Activated B cell treated with CpG ODN at 0.5 μM for 24 hours (primary cell): ENCODE measurements around the gene SETD3. TPM values are rescaled to one million over a fixed set of nuclear protein-coding genes. Genes with fewer than 3 reads are reported as not detected.

Source experiments
- ATAC-seq: fragments of 200-7000 bp; cut with Tn5 transposase; one replicate; pipeline ENCODE4 v1.10.0; 2021; ENCODE audit warnings: low read depth, mild to moderate bottlenecking, moderate library complexity
- CTCF ChIA-PET: fragments of 350-600 bp; sonication (Branson Sonifier 250); formaldehyde crosslinking; loops from one replicate; lab custom pipeline; 2021; ENCODE audit warnings: antibody characterized with exemption; lab: Charles Lee
- POLR2A ChIA-PET: fragments of 350-600 bp; sonication (Branson Sonifier 250); formaldehyde crosslinking; loops from one replicate; lab custom pipeline; 2021; ENCODE audit warnings: antibody characterized with exemption; lab: Charles Lee
- DNase-seq: peaks from one replicate; pipeline ENCODE4 v3.0.0; 2022
- H3K27ac Mint-ChIP-seq: one replicate; pipeline ENCODE4 v1.8.0; 2020; ENCODE audit warnings: mixed read lengths
- H3K27me3 Mint-ChIP-seq: one replicate; pipeline ENCODE4 v1.8.0; 2021; ENCODE audit warnings: mixed read lengths
- H3K36me3 Mint-ChIP-seq: one replicate; pipeline ENCODE4 v1.8.0; 2021; ENCODE audit warnings: low read depth, mixed read lengths
- H3K4me1 Mint-ChIP-seq: one replicate; pipeline ENCODE4 v1.8.0; 2021; ENCODE audit warnings: mixed read lengths
- H3K4me3 Mint-ChIP-seq: one replicate; pipeline ENCODE4 v1.8.0; 2020; ENCODE audit warnings: mild to moderate bottlenecking, mixed read lengths
- H3K9me3 Mint-ChIP-seq: one replicate; pipeline ENCODE4 v1.8.0; 2020; ENCODE audit warnings: mixed read lengths
- CTCF ChIP-seq: fragments of 200-600 bp; IDR thresholded peaks from one replicate; pipeline ENCODE4 v1.8.0; 2022; ENCODE audit warnings: antibody characterized with exemption, mild to moderate bottlenecking
- intact Hi-C: fragments of 100-400 bp; cut with micrococcal nuclease; formaldehyde crosslinking; loops from one replicate; pipeline ENCODE4 v1.15.1; 2024
- total RNA-seq: library from RNA; stranded (reverse); gene quantifications from 2 replicates; pipeline ENCODE4 v1.2.3, GENCODE V29; 2022

SETD3 gene
- total RNA-seq, 1 donor from 2014 or later: 31.9 TPM

- Mint-ChIP-seq H3K9me3 (peaks cover 8% of the 10 kb centered on the region), H3K4me3 (no peak overlapping the region), H3K27me3 (no peaks in the 10 kb centered on the region), H3K27ac (no peak overlapping the region), H3K36me3 (peaks cover 45% of the 10 kb centered on the region), H3K4me1 (peaks cover 44% of the 10 kb centered on the region)
- CTCF ChIA-PET: no interaction called here
- ATAC-seq: no peak
- intact Hi-C loops: no loop called here
- DNase-seq: no peak
- POLR2A ChIA-PET: no interaction called here
- no peak for TF ChIP-seq CTCF
Measured at GRCh38 chr14:99426813-99427346, 53.8 kb downstream of the SETD3 start.

DNA sequence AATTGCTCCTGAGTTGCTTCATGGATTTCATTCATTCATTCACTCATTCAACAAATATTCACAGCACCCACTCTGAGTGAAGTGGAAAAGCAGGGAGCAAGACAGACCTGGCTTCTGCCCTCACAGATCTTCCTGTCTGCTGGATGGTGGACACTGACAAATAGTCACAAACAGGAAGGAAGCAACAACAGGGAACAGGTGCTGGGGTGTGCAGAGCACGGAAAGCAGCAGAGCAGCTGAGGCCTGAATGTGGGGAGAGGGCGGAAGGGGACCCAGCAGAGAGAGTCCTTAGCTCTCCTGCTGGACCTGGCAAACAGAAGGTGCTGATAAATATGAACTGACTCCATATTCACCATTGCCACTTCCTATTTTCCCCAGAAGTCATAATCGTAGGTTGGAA is 54.4 kb downstream of the SETD3 start:
- Mint-ChIP-seq H3K27ac (no peak overlapping the region), H3K36me3 (peaks cover 41% of the 10 kb centered on the region), H3K4me1 (peaks cover 44% of the 10 kb centered on the region), H3K9me3 (peaks cover 8% of the 10 kb centered on the region), H3K27me3 (no peaks in the 10 kb centered on the region), H3K4me3 (no peak overlapping the region)
- POLR2A ChIA-PET: no interaction called here
- no peak for ATAC-seq
- CTCF ChIA-PET: no interaction called here
- no peak for DNase-seq
- intact Hi-C loops: no loop called here
- no peak for TF ChIP-seq CTCF

DNA sequence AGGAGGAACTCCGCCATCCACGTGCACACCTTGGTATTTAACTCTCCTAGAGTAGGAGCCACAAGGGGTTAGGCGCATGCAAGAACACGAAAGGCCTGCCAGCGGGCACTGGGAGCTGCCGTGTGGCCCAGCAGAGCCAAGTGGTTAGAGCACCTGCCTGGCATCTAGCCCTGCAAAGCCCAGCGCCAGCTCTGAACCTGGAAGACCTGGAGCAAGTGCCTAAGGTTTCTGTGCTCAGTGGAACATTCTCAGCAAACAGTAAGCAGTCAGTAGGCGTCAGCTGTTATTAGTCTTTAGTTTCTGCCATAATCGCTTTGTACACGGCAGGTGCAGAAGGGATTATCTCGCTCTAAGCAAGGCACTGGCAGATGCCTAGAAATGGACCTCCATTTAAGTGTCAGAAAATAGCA is 55.4 kb downstream of the SETD3 start:
- Mint-ChIP-seq H3K4me3 (no peak overlapping the region), H3K27me3 (no peaks in the 10 kb centered on the region), H3K27ac (no peak overlapping the region), H3K36me3 (peaks cover 40% of the 10 kb centered on the region), H3K9me3 (peaks cover 8% of the 10 kb centered on the region), H3K4me1 (peaks cover 36% of the 10 kb centered on the region)
- ChIA-PET CTCF (interaction anchor here (1.8 kb wide), 1 partner anchor 9 kb away, joined by 5 read pairs; no protein-coding TSS in a partner anchor), POLR2A (no interaction called here)
- intact Hi-C loops: no loop called here
- DNase-seq (no peak), ATAC-seq (no peak)
- no peak for TF ChIP-seq CTCF

DNA sequence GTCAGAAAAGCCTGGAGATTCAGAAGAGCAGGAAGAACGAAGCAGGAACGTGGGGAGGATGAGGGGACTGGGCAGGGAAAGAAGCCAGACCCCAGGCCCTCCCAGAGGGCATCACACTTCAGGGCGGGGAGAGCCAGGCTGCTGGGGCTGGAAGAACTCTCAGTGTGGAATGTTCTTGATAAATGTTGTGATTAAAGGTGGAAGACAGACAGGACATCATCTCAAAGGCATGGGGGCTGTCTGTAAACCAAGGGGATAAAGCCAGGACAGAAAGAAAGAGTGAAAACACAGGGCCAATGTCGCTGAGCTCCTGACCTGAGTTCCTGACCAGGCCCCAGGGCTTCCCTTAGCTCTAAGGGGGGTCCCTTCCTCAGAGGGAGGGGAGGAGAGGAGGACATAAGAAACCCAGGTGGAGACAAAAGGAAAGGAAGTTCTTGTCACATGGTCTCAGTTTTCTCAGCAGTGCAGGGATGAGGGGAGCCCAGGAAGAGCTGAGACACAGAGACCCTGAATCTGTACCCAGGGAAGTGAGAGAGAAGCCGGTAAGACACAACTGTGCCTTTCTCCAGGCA is 56.3 kb downstream of the SETD3 start:
- intact Hi-C loops: no loop called here
- H3K4me3 Mint-ChIP-seq: no peak overlapping the region
- ChIA-PET CTCF (interaction anchor here (1.8 kb wide), 1 partner anchor 8 kb away, joined by 5 read pairs; no protein-coding TSS in a partner anchor), POLR2A (no interaction called here)
- peaks cover 33% of the 10 kb centered on the region for H3K4me1 Mint-ChIP-seq
- no peak for ATAC-seq
- DNase-seq: no peak
- TF ChIP-seq CTCF: no peak
- H3K27ac Mint-ChIP-seq: peak overlapping the region; percentile 33
- peaks cover 43% of the 10 kb centered on the region for H3K36me3 Mint-ChIP-seq
- H3K27me3 Mint-ChIP-seq: no peaks in the 10 kb centered on the region
- H3K9me3 Mint-ChIP-seq: peaks cover 8% of the 10 kb centered on the region

DNA sequence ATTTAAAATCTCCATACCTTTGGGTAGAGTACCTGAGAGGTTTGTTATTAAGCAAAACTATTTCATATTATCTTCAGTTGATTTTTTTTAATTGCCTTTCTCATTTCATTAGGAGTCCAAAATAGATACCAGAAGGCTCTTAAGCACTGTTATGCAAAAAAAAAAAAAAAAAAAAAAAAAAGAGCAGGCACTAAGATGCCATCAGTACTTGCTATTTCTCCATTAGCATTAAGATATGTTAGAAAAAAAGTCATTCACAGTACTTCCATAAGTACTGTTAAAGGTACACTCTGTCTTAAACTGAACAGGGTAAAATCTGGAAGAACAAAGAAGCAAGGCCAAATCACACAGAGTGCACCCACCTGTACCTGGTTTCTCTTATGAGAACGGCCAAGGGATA is 57.2 kb downstream of the SETD3 start:
- ATAC-seq (no peak), DNase-seq (no peak)
- no peak for TF ChIP-seq CTCF
- Mint-ChIP-seq H3K4me1 (peaks cover 28% of the 10 kb centered on the region), H3K27me3 (no peaks in the 10 kb centered on the region), H3K36me3 (peaks cover 36% of the 10 kb centered on the region), H3K27ac (no peak overlapping the region), H3K4me3 (no peak overlapping the region), H3K9me3 (peaks cover 1% of the 10 kb centered on the region)
- ChIA-PET POLR2A (no interaction called here), CTCF (no interaction called here)
- intact Hi-C loops: no loop called here
